Loucy (cell line): ENCODE measurements around the gene NAB1.

Experiments
- H2AFZ ChIP-seq: fragments of 200-600 bp; sonication (generic); 2 replicates; pipeline ENCODE4 v1.6.0; 2016; ENCODE audit warnings: antibody characterized with exemption, mild to moderate bottlenecking, low read length, moderate library complexity
- H3F3A ChIP-seq: fragments of 200-600 bp; 2 replicates; pipeline ENCODE4 v1.6.0; 2016; ENCODE audit warnings: antibody characterized with exemption, low read depth, mild to moderate bottlenecking
- H3K27me3 ChIP-seq: fragments of 200-600 bp; sonication (generic); 2 replicates; pipeline ENCODE4 v1.6.1; 2014; ENCODE audit warnings: low read length, mild to moderate bottlenecking; ENCODE audit not compliant: insufficient read depth, poor library complexity, severe bottlenecking
- H3K36me3 ChIP-seq: fragments of 200-600 bp; sonication (generic); 2 replicates; pipeline ENCODE4 v1.6.1; 2016; ENCODE audit warnings: low read length; ENCODE audit not compliant: insufficient read depth
- H3K4me1 ChIP-seq: fragments of 200-600 bp; sonication (generic); 2 replicates; pipeline ENCODE4 v1.5.1; 2014; ENCODE audit warnings: low read length, mild to moderate bottlenecking; ENCODE audit not compliant: insufficient read depth, poor library complexity, severe bottlenecking
- H3K4me2 ChIP-seq: fragments of 200-600 bp; sonication (generic); 2 replicates; pipeline ENCODE4 v1.6.0; 2014; ENCODE audit warnings: antibody characterized with exemption, low read length, low read depth, mild to moderate bottlenecking; ENCODE audit not compliant: poor library complexity, severe bottlenecking
- H3K4me3 ChIP-seq: fragments of 200-600 bp; sonication (generic); 2 replicates; pipeline ENCODE4 v1.5.1; 2014; ENCODE audit warnings: low read length, mild to moderate bottlenecking, mixed read lengths; ENCODE audit not compliant: poor library complexity, severe bottlenecking
- H3K79me2 ChIP-seq: fragments of 200-600 bp; sonication (generic); 2 replicates; pipeline ENCODE4 v1.6.1; 2014; ENCODE audit warnings: low read length; ENCODE audit not compliant: insufficient read depth
- H3K9ac ChIP-seq: fragments of 200-600 bp; sonication (generic); 2 replicates; pipeline ENCODE4 v1.6.0; 2014; ENCODE audit warnings: mild to moderate bottlenecking, low read depth, low read length, moderate library complexity; ENCODE audit not compliant: poor library complexity, severe bottlenecking
- H3K9me2 ChIP-seq: fragments of 200-600 bp; sonication (generic); replicated peaks from 2 replicates; pipeline ENCODE4 v1.6.1; 2016; ENCODE audit warnings: low read depth, low read length, mixed read lengths
- H3K9me3 ChIP-seq: fragments of 200-600 bp; sonication (generic); 2 replicates; pipeline ENCODE4 v1.6.1; 2014; ENCODE audit warnings: mild to moderate bottlenecking, antibody characterized with exemption, low read length, low read depth; ENCODE audit not compliant: insufficient read depth
- H4K20me1 ChIP-seq: fragments of 200-600 bp; sonication (generic); 2 replicates; pipeline ENCODE4 v1.6.0; 2014; ENCODE audit warnings: antibody characterized with exemption, low read length, mild to moderate bottlenecking; ENCODE audit not compliant: insufficient read depth, poor library complexity, severe bottlenecking
- CTCF ChIP-seq: fragments of 200-600 bp; sonication (generic); conservative IDR thresholded peaks from 2 replicates; pipeline ENCODE4 v1.5.1; 2014; ENCODE audit warnings: mild to moderate bottlenecking, antibody characterized with exemption, low read length
- EZH2phosphoT487 ChIP-seq: fragments of 200-600 bp; IDR thresholded peaks from 2 replicates; pipeline ENCODE4 v1.6.1; 2018; ENCODE audit warnings: antibody characterized with exemption, mild to moderate bottlenecking, moderate library complexity, borderline replicate concordance

Gene NAB1

GRCh38 chr2:190663348-190663747, 14.5 kb downstream of the NAB1 start:
- no peak overlapping the region for H2AFZ ChIP-seq
- no peaks in the 10 kb centered on the region for H3K9me2 ChIP-seq
- peaks cover 27% of the 10 kb centered on the region; the same call in 1 of the 2 replicates for H3K36me3 ChIP-seq
- peak overlapping the region; percentile 43 for H3K4me2 ChIP-seq
- H3K27me3 ChIP-seq = no peaks in the 10 kb centered on the region
- H3K9me3 ChIP-seq = peaks cover 8% of the 10 kb centered on the region
- peaks cover 55% of the 10 kb centered on the region for H3K4me1 ChIP-seq
- H3F3A ChIP-seq = no peaks in the 10 kb centered on the region
- TF ChIP-seq EZH2phosphoT487 = no peak
- no peak for TF ChIP-seq CTCF
- H3K79me2 ChIP-seq = peaks cover 99% of the 10 kb centered on the region
- H4K20me1 ChIP-seq = peaks cover 18% of the 10 kb centered on the region
- H3K9ac ChIP-seq = no peak overlapping the region
- peak overlapping the region; percentile 18 for H3K4me3 ChIP-seq

GRCh38 chr2:190663839-190664238, 15.0 kb downstream of the NAB1 start:
- Histone ChIP-seq H3K27me3 (no peaks in the 10 kb centered on the region), H3K4me3 (peak overlapping the region; percentile 18), H3K36me3 (peaks cover 27% of the 10 kb centered on the region; the same call in 1 of the 2 replicates), H3K9me3 (peaks cover 8% of the 10 kb centered on the region), H3F3A (no peaks in the 10 kb centered on the region), H3K4me2 (peak overlapping the region; percentile 43), H4K20me1 (peaks cover 18% of the 10 kb centered on the region), H3K79me2 (peaks cover 96% of the 10 kb centered on the region), H3K9ac (no peak overlapping the region), H3K4me1 (peaks cover 50% of the 10 kb centered on the region), H3K9me2 (no peaks in the 10 kb centered on the region), H2AFZ (no peak overlapping the region)
- TF ChIP-seq CTCF (no peak), EZH2phosphoT487 (no peak)

- Histone ChIP-seq H3K9ac (no peak overlapping the region), H3K27me3 (no peaks in the 10 kb centered on the region), H3K9me3 (peaks cover 8% of the 10 kb centered on the region), H3K9me2 (no peaks in the 10 kb centered on the region), H2AFZ (no peak overlapping the region), H3K4me3 (peak overlapping the region; percentile 18), H3K79me2 (peaks cover 96% of the 10 kb centered on the region), H3K4me1 (peaks cover 47% of the 10 kb centered on the region), H3K36me3 (peaks cover 26% of the 10 kb centered on the region; the same call in 1 of the 2 replicates), H3F3A (no peaks in the 10 kb centered on the region), H4K20me1 (peaks cover 18% of the 10 kb centered on the region), H3K4me2 (peak overlapping the region; percentile 43)
- TF ChIP-seq EZH2phosphoT487 = no peak
- TF ChIP-seq CTCF = no peak
Measured at GRCh38 chr2:190664240-190664639, 15.4 kb downstream of the NAB1 start.
